ENCODE measurements around the gene TMEM147.
A peak's percentile ranks its signal among the peaks of the same experiment; 100 is the strongest.

The TMEM147 gene

DNA sequence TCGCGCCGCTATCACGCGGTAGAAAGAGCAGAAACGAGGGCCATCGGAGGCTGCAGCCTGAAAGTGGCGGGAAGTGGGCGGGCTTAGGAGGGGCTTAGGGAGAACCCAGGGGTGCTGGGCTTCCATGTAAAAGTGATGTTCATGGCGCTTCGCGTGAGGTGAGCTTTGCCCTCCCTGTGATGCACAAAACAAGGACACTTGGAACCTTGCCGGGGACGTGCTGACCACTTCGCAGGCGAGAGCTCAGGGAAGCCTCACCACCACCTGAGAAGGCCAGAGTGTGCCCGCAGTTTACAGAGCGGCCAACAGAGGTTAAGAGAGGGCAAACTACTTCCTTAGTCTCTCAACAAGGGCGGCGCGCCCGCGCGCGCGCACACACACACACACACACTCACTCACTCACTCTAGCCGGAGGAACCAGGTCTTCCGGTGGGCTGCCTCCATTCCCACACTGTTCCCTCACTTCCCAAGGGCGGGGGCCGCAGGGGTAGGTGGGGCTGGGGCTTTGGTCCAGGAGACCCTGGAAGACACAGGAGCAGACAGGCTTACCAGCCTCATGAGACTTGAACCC lies 11.5 kb upstream of the TMEM147 start:
- H3K4me1 ChIP-seq (ENCODE audit: control insufficient read depth, insufficient read depth, low read length): peaks cover 3% of the 10 kb centered on the region
- no peak overlapping the region for H3K9ac ChIP-seq (ENCODE audit: low read length in 2 of 2)
- no peak overlapping the region for H3K4me3 ChIP-seq (ENCODE audit: low read length in 2 of 2)
- H3K27me3 ChIP-seq (ENCODE audit: control insufficient read depth in 1 of 2, insufficient read depth in 2 of 2, low read length in 2 of 2): peaks cover 37 to 40% of the 10 kb centered on the region in 2 donors
- H3K9me3 ChIP-seq (ENCODE audit: control insufficient read depth in 2 of 2, low read length in 2 of 2): no peaks in the 10 kb centered on the region
- no peaks in the 10 kb centered on the region for H3K36me3 ChIP-seq (ENCODE audit: control insufficient read depth in 2 of 2, insufficient read depth in 2 of 2, low read length in 2 of 2)
- no peak overlapping the region for H3K27ac ChIP-seq (ENCODE audit: low read length)

DNA sequence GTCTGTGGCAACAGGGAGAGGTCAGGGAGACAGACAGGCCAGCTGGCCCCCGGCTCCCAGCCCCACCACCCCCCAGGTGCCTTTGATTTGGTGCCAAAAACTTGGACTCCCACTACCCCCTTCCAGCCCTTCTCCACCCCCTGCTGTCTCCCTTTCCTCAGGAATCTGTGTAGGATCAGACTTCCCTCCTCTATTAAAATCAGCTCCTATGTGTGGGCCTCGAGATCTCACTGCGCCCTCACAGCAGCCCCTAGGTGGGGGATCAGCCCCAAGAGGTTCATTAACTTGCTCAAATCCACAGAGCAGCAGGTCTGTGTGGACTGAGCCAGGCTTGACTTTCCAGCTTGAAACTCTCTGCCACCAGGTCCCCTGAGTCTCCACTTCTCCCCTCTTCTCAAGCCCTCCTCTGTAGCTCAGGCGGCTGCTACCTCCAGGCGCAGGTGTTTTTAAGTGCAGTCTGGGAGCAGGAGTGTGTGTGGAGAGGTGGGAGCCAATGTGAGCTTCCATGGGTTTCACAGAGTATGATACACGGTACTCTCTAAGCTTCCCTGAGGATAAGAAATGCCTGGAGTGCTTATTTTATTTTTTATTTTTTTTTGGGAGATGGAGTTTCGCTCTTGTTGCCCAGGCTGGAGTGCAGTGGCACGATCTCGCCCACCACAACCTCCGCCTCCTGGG lies 10.5 kb upstream of the TMEM147 start:
- Histone ChIP-seq H3K9ac (ENCODE audit: low read length in 2 of 2) (no peak overlapping the region), H3K4me3 (ENCODE audit: low read length in 2 of 2) (no peak overlapping the region), H3K36me3 (ENCODE audit: control insufficient read depth in 2 of 2, insufficient read depth in 2 of 2, low read length in 2 of 2) (no peaks in the 10 kb centered on the region), H3K4me1 (ENCODE audit: control insufficient read depth, insufficient read depth, low read length) (peaks cover 3% of the 10 kb centered on the region), H3K9me3 (ENCODE audit: control insufficient read depth in 2 of 2, low read length in 2 of 2) (no peaks in the 10 kb centered on the region), H3K27ac (ENCODE audit: low read length) (no peak overlapping the region), H3K27me3 (ENCODE audit: control insufficient read depth in 1 of 2, insufficient read depth in 2 of 2, low read length in 2 of 2) (peaks cover 30 to 31% of the 10 kb centered on the region in 2 donors)

DNA sequence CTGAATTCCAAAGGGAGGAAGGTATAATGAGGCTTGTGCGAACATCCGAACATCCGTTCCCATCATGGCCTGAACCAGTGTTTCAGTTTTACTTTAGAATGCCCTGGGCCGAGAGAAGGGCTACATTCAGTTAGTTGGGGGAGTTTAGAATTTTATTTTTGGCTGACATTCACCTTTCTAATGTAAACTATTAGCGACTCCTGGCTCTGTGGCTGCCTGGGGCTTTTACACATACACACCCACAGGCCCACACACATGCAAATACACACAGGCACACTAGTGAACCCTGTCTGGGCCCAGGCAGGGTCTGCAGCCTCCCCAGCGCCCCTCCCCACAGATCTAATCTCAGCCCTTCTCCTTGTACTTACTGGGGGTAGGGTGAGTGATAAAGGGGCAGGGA lies 6.1 kb upstream of the TMEM147 start:
- no peak overlapping the region for H3K4me3 ChIP-seq (ENCODE audit: low read length in 2 of 2)
- no peak overlapping the region for H3K9ac ChIP-seq (ENCODE audit: low read length in 2 of 2)
- H3K9me3 ChIP-seq (ENCODE audit: control insufficient read depth in 2 of 2, low read length in 2 of 2): no peaks in the 10 kb centered on the region
- H3K4me1 ChIP-seq (ENCODE audit: control insufficient read depth, insufficient read depth, low read length): peaks cover 3% of the 10 kb centered on the region
- peaks cover 0 to 3% of the 10 kb centered on the region in 2 donors for H3K36me3 ChIP-seq (ENCODE audit: control insufficient read depth in 2 of 2, insufficient read depth in 2 of 2, low read length in 2 of 2)
- H3K27me3 ChIP-seq (ENCODE audit: control insufficient read depth in 1 of 2, insufficient read depth in 2 of 2, low read length in 2 of 2): peaks cover 2 to 4% of the 10 kb centered on the region in 2 donors
- no peak overlapping the region for H3K27ac ChIP-seq (ENCODE audit: low read length)

DNA sequence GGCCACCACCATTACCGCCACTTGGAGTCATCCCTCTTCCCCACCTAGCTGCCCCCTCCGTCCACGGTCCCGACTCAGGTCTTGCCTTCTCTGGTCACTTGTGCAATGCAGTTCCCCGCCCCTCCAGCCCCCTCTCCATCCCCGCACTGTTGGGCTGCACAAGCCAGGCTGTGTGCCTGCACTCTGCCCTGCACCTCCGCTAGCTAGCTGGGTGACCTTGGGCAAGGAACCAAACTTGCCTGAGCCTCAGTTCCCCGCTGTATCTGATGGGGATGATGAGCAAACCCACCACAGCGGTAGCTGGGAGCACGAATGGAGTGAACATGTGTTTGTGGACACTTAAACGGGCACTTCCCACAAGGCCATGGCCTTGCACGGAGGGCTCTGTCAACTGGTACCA lies 5.6 kb upstream of the TMEM147 start:
- Histone ChIP-seq H3K9me3 (ENCODE audit: control insufficient read depth in 2 of 2, low read length in 2 of 2) (no peaks in the 10 kb centered on the region), H3K27ac (ENCODE audit: low read length) (no peak overlapping the region), H3K4me3 (ENCODE audit: low read length in 2 of 2) (no peak overlapping the region), H3K4me1 (ENCODE audit: control insufficient read depth, insufficient read depth, low read length) (peaks cover 8% of the 10 kb centered on the region), H3K36me3 (ENCODE audit: control insufficient read depth in 2 of 2, insufficient read depth in 2 of 2, low read length in 2 of 2) (peaks cover 0 to 3% of the 10 kb centered on the region in 2 donors), H3K27me3 (ENCODE audit: control insufficient read depth in 1 of 2, insufficient read depth in 2 of 2, low read length in 2 of 2) (no peaks in the 10 kb centered on the region), H3K9ac (ENCODE audit: low read length in 2 of 2) (no peak overlapping the region)

DNA sequence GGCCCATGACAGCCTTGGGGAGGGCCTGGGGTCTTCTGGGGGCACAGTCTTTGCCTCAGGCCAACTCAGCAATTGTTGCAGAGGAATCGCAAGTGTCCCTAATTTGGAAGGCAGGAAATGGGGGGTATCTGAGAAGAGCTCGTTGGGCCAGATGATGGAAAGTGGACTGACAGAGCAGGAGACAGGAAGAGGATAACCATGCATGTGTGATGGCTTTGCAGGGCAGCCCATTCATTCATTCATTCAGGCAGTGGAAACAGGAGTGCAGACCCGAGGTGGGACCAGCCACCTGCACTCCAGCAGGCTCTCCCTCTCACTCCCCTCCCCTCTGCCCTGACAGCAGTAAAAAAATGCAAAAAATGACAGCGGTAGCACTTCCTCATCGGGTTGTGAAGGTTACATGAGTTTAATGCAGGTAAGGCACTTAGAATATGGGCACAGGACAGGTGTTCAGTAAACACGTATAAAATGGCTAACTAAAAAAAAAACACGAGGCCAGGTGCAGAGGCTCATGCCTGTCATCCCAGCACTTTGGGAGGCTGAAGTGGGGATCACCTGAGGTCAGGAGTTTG lies 5.0 kb upstream of the TMEM147 start:
- peaks cover 10% of the 10 kb centered on the region for H3K4me1 ChIP-seq (ENCODE audit: control insufficient read depth, insufficient read depth, low read length)
- no peak overlapping the region for H3K9ac ChIP-seq (ENCODE audit: low read length in 2 of 2)
- no peaks in the 10 kb centered on the region for H3K27me3 ChIP-seq (ENCODE audit: control insufficient read depth in 1 of 2, insufficient read depth in 2 of 2, low read length in 2 of 2)
- peaks cover 0 to 3% of the 10 kb centered on the region in 2 donors for H3K36me3 ChIP-seq (ENCODE audit: control insufficient read depth in 2 of 2, insufficient read depth in 2 of 2, low read length in 2 of 2)
- H3K4me3 ChIP-seq (ENCODE audit: low read length in 2 of 2): no peak overlapping the region
- no peaks in the 10 kb centered on the region for H3K9me3 ChIP-seq (ENCODE audit: control insufficient read depth in 2 of 2, low read length in 2 of 2)
- H3K27ac ChIP-seq (ENCODE audit: low read length): no peak overlapping the region

DNA sequence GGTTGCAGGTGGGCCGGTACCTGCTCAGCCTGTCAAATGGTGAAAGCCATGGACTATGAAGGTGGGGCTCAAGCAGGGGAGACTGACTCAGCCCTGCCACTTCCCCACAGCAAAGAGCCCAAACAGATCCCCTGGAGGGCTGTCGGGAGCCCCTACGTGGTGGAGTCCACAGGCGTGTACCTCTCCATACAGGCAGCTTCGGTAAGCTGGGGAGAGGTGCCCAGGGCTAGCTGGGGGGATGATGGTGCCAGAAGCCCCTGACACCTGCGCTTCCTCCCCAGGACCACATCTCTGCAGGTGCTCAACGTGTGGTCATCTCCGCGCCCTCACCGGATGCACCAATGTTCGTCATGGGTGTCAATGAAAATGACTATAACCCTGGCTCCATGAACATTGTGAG lies 3.2 kb upstream of the TMEM147 start:
- Histone ChIP-seq H3K27ac (ENCODE audit: low read length) (no peak overlapping the region), H3K9ac (ENCODE audit: low read length in 2 of 2) (no peak overlapping the region), H3K27me3 (ENCODE audit: control insufficient read depth in 1 of 2, insufficient read depth in 2 of 2, low read length in 2 of 2) (no peaks in the 10 kb centered on the region), H3K4me3 (ENCODE audit: low read length in 2 of 2) (no peak overlapping the region), H3K9me3 (ENCODE audit: control insufficient read depth in 2 of 2, low read length in 2 of 2) (no peaks in the 10 kb centered on the region), H3K36me3 (ENCODE audit: control insufficient read depth in 2 of 2, insufficient read depth in 2 of 2, low read length in 2 of 2) (peaks cover 0 to 5% of the 10 kb centered on the region in 2 donors), H3K4me1 (ENCODE audit: control insufficient read depth, insufficient read depth, low read length) (peaks cover 27% of the 10 kb centered on the region)

DNA sequence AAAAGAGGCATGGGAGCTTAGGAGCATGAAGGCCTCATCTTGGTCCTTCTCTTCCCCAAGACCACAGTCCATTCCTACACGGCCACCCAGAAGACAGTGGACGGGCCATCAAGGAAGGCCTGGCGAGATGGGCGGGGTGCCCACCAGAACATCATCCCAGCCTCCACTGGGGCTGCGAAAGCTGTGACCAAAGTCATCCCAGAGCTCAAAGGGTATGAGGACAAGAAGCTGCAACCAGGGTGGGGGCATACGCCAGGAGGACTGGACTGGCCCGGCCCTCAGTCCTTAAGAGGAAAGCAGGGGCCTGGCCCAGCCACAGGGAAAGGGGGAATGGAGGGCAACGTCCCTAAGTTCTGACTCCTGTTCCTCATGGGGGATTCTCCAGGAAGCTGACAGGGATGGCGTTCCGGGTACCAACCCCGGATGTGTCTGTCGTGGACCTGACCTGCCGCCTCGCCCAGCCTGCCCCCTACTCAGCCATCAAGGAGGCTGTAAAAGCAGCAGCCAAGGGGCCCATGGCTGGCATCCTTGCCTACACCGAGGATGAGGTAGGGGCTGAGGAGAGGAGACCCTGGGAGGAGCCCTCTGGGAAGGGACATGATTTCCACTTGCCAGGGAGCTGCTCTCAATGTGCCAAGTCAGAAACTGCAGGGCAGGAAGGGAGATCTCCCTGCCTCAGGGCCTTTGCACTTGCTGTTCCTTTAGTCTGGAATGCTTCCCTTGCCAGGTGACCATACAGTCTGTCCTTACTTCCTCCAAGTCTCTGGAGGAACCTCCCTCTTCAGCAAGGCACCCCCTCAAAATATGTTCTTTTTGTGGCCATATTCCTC lies 1.9 kb upstream of the TMEM147 start:
- no peak overlapping the region for H3K27ac ChIP-seq (ENCODE audit: low read length)
- H3K36me3 ChIP-seq (ENCODE audit: control insufficient read depth in 2 of 2, insufficient read depth in 2 of 2, low read length in 2 of 2): peaks cover 0 to 8% of the 10 kb centered on the region in 2 donors
- H3K4me3 ChIP-seq (ENCODE audit: low read length in 2 of 2): no peak overlapping the region
- H3K27me3 ChIP-seq (ENCODE audit: control insufficient read depth in 1 of 2, insufficient read depth in 2 of 2, low read length in 2 of 2): no peaks in the 10 kb centered on the region
- H3K9ac ChIP-seq (ENCODE audit: low read length in 2 of 2): no peak overlapping the region
- peaks cover 27% of the 10 kb centered on the region for H3K4me1 ChIP-seq (ENCODE audit: control insufficient read depth, insufficient read depth, low read length)
- H3K9me3 ChIP-seq (ENCODE audit: control insufficient read depth in 2 of 2, low read length in 2 of 2): no peaks in the 10 kb centered on the region

DNA sequence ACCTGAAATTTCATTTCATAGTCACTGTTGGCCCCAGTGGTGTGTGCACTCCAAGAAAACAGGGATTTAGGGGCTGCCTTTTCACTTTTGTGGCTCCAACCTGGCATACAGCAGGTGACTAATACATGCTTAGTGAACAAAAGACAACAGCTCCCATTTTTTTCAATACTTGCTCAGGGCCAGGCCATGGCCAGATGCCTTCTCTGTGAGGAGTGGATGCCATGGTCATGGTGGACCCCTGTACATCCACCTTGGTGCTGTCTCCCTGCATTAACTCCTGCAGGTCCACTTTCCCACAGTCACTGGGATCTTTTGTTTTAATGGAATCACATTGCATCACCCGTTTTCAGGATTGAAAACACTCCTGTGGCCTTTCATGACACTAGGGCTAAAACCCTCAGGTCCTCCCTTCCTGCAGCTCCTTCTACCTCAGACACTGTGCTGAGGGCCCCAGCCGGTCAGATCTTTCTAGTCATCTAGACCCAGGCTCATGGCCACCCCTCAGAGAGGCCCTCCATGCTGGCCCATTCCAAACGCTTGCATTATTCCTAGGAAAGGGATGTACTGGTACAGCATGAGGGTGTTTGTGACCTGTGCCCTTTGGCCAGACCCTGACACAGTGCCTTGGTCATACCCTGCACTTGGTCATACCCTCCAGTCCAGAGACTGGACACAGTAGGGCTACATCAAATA lies 1.2 kb upstream of the TMEM147 start:
- no peaks in the 10 kb centered on the region for H3K27me3 ChIP-seq (ENCODE audit: control insufficient read depth in 1 of 2, insufficient read depth in 2 of 2, low read length in 2 of 2)
- peaks cover 0 to 8% of the 10 kb centered on the region in 2 donors for H3K36me3 ChIP-seq (ENCODE audit: control insufficient read depth in 2 of 2, insufficient read depth in 2 of 2, low read length in 2 of 2)
- peak overlapping the region; percentile 76 for H3K27ac ChIP-seq (ENCODE audit: low read length)
- H3K9ac ChIP-seq (ENCODE audit: low read length in 2 of 2): peak overlapping the region; percentile 90 to 95
- peaks cover 27% of the 10 kb centered on the region for H3K4me1 ChIP-seq (ENCODE audit: control insufficient read depth, insufficient read depth, low read length)
- peak overlapping the region; percentile 87 to 88 for H3K4me3 ChIP-seq (ENCODE audit: low read length in 2 of 2)
- no peaks in the 10 kb centered on the region for H3K9me3 ChIP-seq (ENCODE audit: control insufficient read depth in 2 of 2, low read length in 2 of 2)

DNA sequence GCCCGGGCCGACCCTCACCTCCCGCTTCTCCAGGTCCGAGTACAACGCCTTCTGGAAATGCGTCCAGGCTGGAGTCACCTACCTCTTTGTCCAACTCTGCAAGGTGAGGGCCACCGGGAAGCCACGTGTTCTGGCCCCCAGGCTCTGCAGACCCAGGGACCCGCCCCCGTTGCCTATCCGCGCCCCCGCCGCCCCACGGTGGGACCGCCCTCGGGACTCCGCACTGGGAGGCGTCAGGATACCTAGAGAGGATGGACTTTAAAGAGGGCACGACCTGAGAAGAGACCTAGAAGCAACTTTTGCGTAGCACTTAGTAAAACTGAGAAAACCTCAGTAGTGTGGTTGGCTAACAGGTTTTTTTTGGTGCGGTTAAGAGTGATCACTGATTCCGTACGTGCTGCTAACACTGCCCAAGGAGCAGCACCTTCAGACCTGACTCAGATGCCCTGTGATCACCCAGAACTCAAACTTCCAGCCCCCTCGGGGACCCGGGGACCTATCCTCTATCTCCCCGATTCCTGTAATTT lies 492 bp downstream of the TMEM147 start:
- peaks cover 27% of the 10 kb centered on the region for H3K4me1 ChIP-seq (ENCODE audit: control insufficient read depth, insufficient read depth, low read length)
- peak overlapping the region; percentile 90 to 95 for H3K9ac ChIP-seq (ENCODE audit: low read length in 2 of 2)
- no peaks in the 10 kb centered on the region for H3K27me3 ChIP-seq (ENCODE audit: control insufficient read depth in 1 of 2, insufficient read depth in 2 of 2, low read length in 2 of 2)
- peaks cover 0 to 8% of the 10 kb centered on the region in 2 donors for H3K36me3 ChIP-seq (ENCODE audit: control insufficient read depth in 2 of 2, insufficient read depth in 2 of 2, low read length in 2 of 2)
- peak overlapping the region; percentile 87 to 88 for H3K4me3 ChIP-seq (ENCODE audit: low read length in 2 of 2)
- H3K27ac ChIP-seq (ENCODE audit: low read length): peak overlapping the region; percentile 76
- no peaks in the 10 kb centered on the region for H3K9me3 ChIP-seq (ENCODE audit: control insufficient read depth in 2 of 2, low read length in 2 of 2)

DNA sequence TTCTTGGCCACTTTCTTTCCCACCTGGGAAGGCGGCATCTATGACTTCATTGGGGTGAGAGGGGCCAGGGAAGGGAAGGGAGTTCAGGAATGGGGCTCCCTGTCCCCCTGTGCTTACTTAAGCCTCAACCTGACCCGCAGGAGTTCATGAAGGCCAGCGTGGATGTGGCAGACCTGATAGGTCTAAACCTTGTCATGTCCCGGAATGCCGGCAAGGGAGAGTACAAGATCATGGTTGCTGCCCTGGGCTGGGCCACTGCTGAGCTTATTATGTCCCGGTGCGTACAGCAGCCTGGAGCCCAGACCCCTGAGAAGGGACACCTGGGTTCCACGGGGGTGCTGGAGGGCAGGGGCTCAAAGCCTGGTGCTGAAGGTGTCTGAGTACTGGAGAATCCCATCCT lies 1.1 kb downstream of the TMEM147 start:
- Histone ChIP-seq H3K4me1 (ENCODE audit: control insufficient read depth, insufficient read depth, low read length) (peaks cover 27% of the 10 kb centered on the region), H3K36me3 (ENCODE audit: control insufficient read depth in 2 of 2, insufficient read depth in 2 of 2, low read length in 2 of 2) (peaks cover 0 to 8% of the 10 kb centered on the region in 2 donors), H3K9me3 (ENCODE audit: control insufficient read depth in 2 of 2, low read length in 2 of 2) (no peaks in the 10 kb centered on the region), H3K27me3 (ENCODE audit: control insufficient read depth in 1 of 2, insufficient read depth in 2 of 2, low read length in 2 of 2) (no peaks in the 10 kb centered on the region), H3K4me3 (ENCODE audit: low read length in 2 of 2) (peak overlapping the region; percentile 87 to 88), H3K9ac (ENCODE audit: low read length in 2 of 2) (peak overlapping the region; percentile 90 to 95), H3K27ac (ENCODE audit: low read length) (no peak overlapping the region)

Data from stomach smooth muscle (tissue), 2 donors.